Measurements from ENCODE around the gene PSEN1.

GRCh38 chr14:73236752-73237218, 100.5 kb downstream of the PSEN1 start:
- TF ChIP-seq EZH2 (IDR thresholded peaks at IDR 0.05; ENCODE audit: insufficient read depth, poor library complexity, severe bottlenecking) = no peak
- TF ChIP-seq EZH2phosphoT487 (IDR thresholded peaks at IDR 0.05; ENCODE audit: insufficient read depth, low read depth) = no peak

Data from GM23248 (cell line).